Panc1 (cell line): ENCODE results near the gene C19orf81. TPM values are rescaled to one million over a fixed set of nuclear protein-coding genes. Genes with fewer than 3 reads are reported as not detected.

Source experiments
- ATAC-seq: fragments of 200-7000 bp; cut with Tn5 transposase; 2 replicates; pipeline ENCODE4 v1.9.1; 2020; ENCODE audit warnings: mild to moderate bottlenecking, moderate library complexity
- BruUV-seq: library from RNA; stranded (reverse); fragments of 400-500 nt; replicated peaks from 2 replicates; lab custom pipeline; 2021; lab: Mats Ljungman, UMichigan
- CTCF ChIA-PET: fragments of 300-600 bp; sonication (Branson Sonifier 250); formaldehyde crosslinking; loops from one replicate; lab custom pipeline; 2022; ENCODE audit warnings: antibody characterized with exemption; lab: Charles Lee
- POLR2A ChIA-PET: fragments of 300-600 bp; sonication (Branson Sonifier 250); formaldehyde crosslinking; loops from one replicate; lab custom pipeline; 2022; ENCODE audit warnings: antibody characterized with exemption; lab: Charles Lee
- DNase-seq: peaks from one replicate; pipeline ENCODE4 v3.0.0-alpha.2; 2010; ENCODE audit warnings: low read depth, low spot score
- H3K27ac ChIP-seq: 2 replicates; pipeline ENCODE4 v1.5.1; 2011; ENCODE audit warnings: mild to moderate bottlenecking, low read length, inconsistent platforms
- H3K27me3 ChIP-seq: fragments of 200-500 bp; sonication (Bioruptor generic); 2 replicates; pipeline ENCODE4 v1.6.0; 2014; ENCODE audit warnings: low read length, inconsistent platforms; ENCODE audit not compliant: control insufficient read depth, insufficient read depth
- H3K36me3 ChIP-seq: fragments of 200-500 bp; sonication (Bioruptor generic); 2 replicates; pipeline ENCODE4 v1.5.1; 2014; ENCODE audit warnings: inconsistent platforms, mild to moderate bottlenecking, low read length, moderate library complexity; ENCODE audit not compliant: control insufficient read depth, insufficient read depth
- H3K4me1 ChIP-seq: 2 replicates; pipeline ENCODE4 v1.5.1; 2011; ENCODE audit warnings: inconsistent platforms, mild to moderate bottlenecking, low read length, moderate library complexity; ENCODE audit not compliant: control insufficient read depth, insufficient read depth
- H3K4me3 ChIP-seq, 2 experiments: 2 replicates each; pipeline ENCODE4 v1.5.1; 2011 to 2012; ENCODE audit warnings: low read depth in 2 of 2, low read length in 2 of 2, mild to moderate bottlenecking in 2 of 2, inconsistent platforms in 1 of 2, moderate library complexity in 1 of 2
- H3K9me3 ChIP-seq: fragments of 200-500 bp; sonication (Bioruptor generic); 2 replicates; pipeline ENCODE4 v1.5.1; 2014; ENCODE audit warnings: low read depth, mild to moderate bottlenecking, inconsistent platforms, low read length, moderate library complexity; ENCODE audit not compliant: control insufficient read depth, insufficient read depth
- POLR2AphosphoS5 ChIP-seq: IDR thresholded peaks from 2 replicates; pipeline ENCODE4 v1.6.1; 2012; ENCODE audit warnings: mild to moderate bottlenecking, low read depth, low read length, moderate library complexity
- SIN3A ChIP-seq: IDR thresholded peaks from 2 replicates; pipeline ENCODE4 v1.6.1; 2012; ENCODE audit warnings: low read depth, mild to moderate bottlenecking, low read length, moderate library complexity, borderline replicate concordance; ENCODE audit not compliant: insufficient read depth
- TCF7L2 ChIP-seq: IDR thresholded peaks from 2 replicates; pipeline ENCODE4 v1.6.1; 2011; ENCODE audit warnings: mild to moderate bottlenecking, low read depth, low read length, inconsistent platforms
- in situ Hi-C: cut with HindIII; loops from 2 replicates; pipeline ENCODE4 v1.10.0; 2016; ENCODE audit warnings: low sequenced_read_pairs, low pct_unique_long_range_greater_than_20kb
- intact Hi-C: fragments of 100-400 bp; cut with micrococcal nuclease; formaldehyde crosslinking; loops from one replicate; pipeline ENCODE4 v1.10.0; 2022; ENCODE audit not compliant: unreplicated experiment
- total RNA-seq: library from RNA; stranded (reverse); gene quantifications from one replicate; pipeline ENCODE4 v1.2.1, GENCODE V29; 2021; ENCODE audit not compliant: unreplicated experiment
- TF ChIP-seq, protein P1 (sequence below), 2 experiments: IDR thresholded peaks; 2 replicates each; pipeline ENCODE4 v1.6.1; 2011 to 2012; ENCODE audit warnings: low read depth in 2 of 2, control low read depth in 1 of 2, low read length in 1 of 2, mild to moderate bottlenecking in 1 of 2, moderate library complexity in 1 of 2; ENCODE audit not compliant: insufficient read depth in 1 of 2
- TF ChIP-seq, protein P2 (sequence below): fragments of 450-650 bp; IDR thresholded peaks from 2 replicates; pipeline ENCODE4 v1.5.1; 2017; ENCODE audit warnings: mild to moderate bottlenecking

Gene C19orf81
- total RNA-seq, 1 experiment from 2014 or later = 0.98 TPM

- TF ChIP-seq SIN3A (no peak), TCF7L2 (no peak), POLR2AphosphoS5 (no peak)
- TF ChIP-seq, protein P1, sequence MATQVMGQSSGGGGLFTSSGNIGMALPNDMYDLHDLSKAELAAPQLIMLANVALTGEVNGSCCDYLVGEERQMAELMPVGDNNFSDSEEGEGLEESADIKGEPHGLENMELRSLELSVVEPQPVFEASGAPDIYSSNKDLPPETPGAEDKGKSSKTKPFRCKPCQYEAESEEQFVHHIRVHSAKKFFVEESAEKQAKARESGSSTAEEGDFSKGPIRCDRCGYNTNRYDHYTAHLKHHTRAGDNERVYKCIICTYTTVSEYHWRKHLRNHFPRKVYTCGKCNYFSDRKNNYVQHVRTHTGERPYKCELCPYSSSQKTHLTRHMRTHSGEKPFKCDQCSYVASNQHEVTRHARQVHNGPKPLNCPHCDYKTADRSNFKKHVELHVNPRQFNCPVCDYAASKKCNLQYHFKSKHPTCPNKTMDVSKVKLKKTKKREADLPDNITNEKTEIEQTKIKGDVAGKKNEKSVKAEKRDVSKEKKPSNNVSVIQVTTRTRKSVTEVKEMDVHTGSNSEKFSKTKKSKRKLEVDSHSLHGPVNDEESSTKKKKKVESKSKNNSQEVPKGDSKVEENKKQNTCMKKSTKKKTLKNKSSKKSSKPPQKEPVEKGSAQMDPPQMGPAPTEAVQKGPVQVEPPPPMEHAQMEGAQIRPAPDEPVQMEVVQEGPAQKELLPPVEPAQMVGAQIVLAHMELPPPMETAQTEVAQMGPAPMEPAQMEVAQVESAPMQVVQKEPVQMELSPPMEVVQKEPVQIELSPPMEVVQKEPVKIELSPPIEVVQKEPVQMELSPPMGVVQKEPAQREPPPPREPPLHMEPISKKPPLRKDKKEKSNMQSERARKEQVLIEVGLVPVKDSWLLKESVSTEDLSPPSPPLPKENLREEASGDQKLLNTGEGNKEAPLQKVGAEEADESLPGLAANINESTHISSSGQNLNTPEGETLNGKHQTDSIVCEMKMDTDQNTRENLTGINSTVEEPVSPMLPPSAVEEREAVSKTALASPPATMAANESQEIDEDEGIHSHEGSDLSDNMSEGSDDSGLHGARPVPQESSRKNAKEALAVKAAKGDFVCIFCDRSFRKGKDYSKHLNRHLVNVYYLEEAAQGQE (IDR thresholded peaks at IDR 0.05; ENCODE audit: insufficient read depth in 1 of 2, low read depth in 2 of 2, low read length in 1 of 2) = no peak
- TF ChIP-seq, protein P2, sequence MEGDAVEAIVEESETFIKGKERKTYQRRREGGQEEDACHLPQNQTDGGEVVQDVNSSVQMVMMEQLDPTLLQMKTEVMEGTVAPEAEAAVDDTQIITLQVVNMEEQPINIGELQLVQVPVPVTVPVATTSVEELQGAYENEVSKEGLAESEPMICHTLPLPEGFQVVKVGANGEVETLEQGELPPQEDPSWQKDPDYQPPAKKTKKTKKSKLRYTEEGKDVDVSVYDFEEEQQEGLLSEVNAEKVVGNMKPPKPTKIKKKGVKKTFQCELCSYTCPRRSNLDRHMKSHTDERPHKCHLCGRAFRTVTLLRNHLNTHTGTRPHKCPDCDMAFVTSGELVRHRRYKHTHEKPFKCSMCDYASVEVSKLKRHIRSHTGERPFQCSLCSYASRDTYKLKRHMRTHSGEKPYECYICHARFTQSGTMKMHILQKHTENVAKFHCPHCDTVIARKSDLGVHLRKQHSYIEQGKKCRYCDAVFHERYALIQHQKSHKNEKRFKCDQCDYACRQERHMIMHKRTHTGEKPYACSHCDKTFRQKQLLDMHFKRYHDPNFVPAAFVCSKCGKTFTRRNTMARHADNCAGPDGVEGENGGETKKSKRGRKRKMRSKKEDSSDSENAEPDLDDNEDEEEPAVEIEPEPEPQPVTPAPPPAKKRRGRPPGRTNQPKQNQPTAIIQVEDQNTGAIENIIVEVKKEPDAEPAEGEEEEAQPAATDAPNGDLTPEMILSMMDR = no peak
- Histone ChIP-seq H3K36me3 (no peaks in the 10 kb centered on the region), H3K9me3 (no peaks in the 10 kb centered on the region), H3K27me3 (no peaks in the 10 kb centered on the region), H3K4me1 (no peaks in the 10 kb centered on the region), H3K4me3 (no peak overlapping the region), H3K27ac (no peak overlapping the region)
- intact Hi-C loops = no loop called here
- in situ Hi-C loops = no loop called here
- ChIA-PET CTCF (no interaction called here), POLR2A (no interaction called here)
- no TSS peak for BruUV-seq
- ATAC-seq (no peak), DNase-seq (no peak)
These were observed 19.6 kb downstream of the C19orf81 start for GRCh38 chr19:50668879-50669278.

GRCh38 chr19:50669302-50670101 lies 20.3 kb downstream of the C19orf81 start:
- in situ Hi-C loops = no loop called here
- Histone ChIP-seq H3K9me3 (no peaks in the 10 kb centered on the region), H3K27me3 (no peaks in the 10 kb centered on the region), H3K27ac (no peak overlapping the region), H3K36me3 (no peaks in the 10 kb centered on the region), H3K4me1 (no peaks in the 10 kb centered on the region), H3K4me3 (no peak overlapping the region)
- DNase-seq = no peak
- intact Hi-C loops = no loop called here
- no TSS peak for BruUV-seq
- ATAC-seq = peak; percentile 35; the same call in 1 of the 2 replicates
- TF ChIP-seq TCF7L2 = no peak
- TF ChIP-seq, protein P1 (IDR thresholded peaks at IDR 0.05; ENCODE audit: insufficient read depth in 1 of 2, low read depth in 2 of 2, low read length in 1 of 2) = no peak
- TF ChIP-seq, protein P2 = peak; percentile 83
- CTCF ChIA-PET = no interaction called here
- POLR2A ChIA-PET = no interaction called here
